HG03520 (cell line): ENCODE results near the gene TRIM2.

Experiments
- ATAC-seq: cut with Tn5 transposase; IDR thresholded peaks from one replicate; pipeline ENCODE4 v1.9.1; 2021; ENCODE audit warnings: mild to moderate bottlenecking, moderate library complexity; ENCODE audit not compliant: unreplicated experiment

Gene TRIM2

DNA sequence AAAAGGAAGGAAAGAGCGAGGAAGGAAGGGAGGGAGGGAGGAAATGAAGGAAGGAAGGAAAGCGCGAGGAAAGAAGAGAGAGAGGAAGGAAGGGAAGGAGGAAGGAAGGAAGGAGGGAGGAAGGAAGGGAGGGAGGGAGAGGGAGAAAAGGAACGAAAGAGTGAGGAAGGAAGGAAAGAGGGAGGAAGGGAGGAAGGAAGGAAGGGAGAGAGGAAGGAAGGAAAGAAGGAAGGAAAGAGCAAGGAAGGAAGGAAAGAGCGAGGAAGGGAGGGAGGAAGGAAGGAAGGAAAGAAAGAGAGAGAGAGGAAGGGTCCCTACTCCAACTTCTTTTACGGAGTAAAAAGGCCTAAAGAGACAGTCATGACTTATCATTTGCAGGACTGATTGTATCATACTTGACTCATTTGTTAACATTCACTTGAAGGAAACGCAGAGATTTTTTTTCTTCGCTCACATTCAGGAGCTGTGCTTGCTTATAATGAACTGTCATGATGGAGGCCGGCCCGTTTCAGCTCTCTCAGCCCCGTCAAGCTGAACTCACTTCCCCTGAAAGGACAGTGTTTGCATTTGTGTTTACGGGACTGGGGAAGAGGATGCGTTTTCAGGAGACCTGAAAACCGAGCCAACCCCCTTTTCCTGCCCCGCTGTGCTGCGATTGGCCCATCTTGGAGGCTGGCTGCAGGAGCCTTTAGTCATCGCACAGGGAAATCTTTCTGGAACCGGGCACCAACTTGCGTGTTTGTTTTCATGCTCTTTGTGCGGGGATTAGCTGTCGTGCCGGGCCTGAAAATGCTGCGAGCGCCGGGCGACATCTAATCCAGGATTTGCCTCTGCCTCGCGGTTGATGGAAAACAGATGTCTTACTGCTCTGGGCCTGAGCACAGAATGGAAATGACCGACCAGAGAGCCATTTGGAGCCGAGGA is 17.8 kb downstream of the TRIM2 start:
- ATAC-seq = peak; percentile 24

GRCh38 chr4:153222707-153223426 is 18.6 kb downstream of the TRIM2 start:
- peak; percentile 50 for ATAC-seq

DNA sequence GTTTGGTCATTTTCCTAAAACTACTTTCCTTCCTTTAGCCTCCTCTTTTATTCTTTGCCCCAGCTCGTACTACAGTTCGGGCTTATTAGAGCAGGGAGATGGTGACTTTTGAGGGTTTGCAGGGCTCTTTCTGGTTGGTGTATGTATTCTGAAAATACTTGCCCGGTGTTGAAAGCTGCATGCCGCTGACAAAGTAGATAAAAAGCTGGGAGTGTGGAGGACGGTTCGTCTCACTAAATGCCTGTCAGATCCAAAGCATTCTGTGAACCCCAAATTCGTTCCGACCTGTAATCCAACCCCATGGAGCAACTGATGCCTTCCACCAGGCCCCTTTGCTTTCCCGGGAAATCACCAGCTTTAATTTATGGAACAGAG is 19.2 kb downstream of the TRIM2 start:
- no peak for ATAC-seq

GRCh38 chr4:153223930-153224329 is 19.7 kb downstream of the TRIM2 start:
- ATAC-seq = no peak

DNA sequence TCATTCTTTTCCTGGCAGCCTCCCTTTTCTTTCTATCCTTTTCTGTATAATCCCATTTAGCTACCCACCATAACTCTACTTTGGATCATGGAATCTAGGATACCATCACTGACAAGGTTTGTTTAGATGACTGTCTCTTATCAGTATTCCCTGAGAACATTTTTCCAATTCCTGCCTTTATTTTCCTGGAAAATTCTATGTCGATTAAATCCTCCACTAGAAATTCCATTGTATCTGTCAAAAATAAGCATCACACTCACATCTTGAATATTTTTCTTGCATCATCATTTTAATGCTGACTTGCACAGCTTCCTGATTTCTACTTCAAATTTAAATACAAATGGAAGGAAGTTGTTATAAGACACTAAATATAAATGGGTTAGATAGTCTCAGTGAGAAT is 20.2 kb downstream of the TRIM2 start:
- ATAC-seq = no peak

DNA sequence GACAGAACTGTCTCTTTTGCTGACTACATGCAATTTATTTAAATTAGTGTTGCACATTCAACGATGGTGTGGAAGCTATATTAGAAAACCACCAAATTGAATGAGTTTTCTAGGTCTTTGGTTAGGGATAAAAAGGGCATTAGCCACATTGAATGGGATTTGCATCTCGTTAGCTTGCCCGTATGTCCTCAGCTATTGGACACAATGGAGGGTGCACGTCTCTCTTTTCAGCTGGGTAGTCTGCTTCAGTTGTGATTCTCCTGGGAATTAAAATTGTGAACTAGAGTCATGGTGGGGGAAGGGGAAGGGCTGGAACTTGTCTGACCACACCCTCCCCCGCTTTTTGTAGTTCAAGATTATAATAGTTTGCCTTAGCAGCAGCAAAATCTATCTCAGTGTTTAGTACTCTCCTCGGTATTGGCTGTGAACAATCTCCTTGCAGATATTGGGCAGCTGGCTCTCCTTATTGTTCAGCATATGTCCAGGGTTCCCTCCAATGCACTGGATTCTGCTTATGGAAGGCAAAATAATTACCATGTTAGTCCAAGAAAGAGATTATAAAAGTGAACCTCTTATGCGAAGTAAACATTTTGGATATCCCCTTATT is 23.3 kb downstream of the TRIM2 start:
- ATAC-seq = no peak

DNA sequence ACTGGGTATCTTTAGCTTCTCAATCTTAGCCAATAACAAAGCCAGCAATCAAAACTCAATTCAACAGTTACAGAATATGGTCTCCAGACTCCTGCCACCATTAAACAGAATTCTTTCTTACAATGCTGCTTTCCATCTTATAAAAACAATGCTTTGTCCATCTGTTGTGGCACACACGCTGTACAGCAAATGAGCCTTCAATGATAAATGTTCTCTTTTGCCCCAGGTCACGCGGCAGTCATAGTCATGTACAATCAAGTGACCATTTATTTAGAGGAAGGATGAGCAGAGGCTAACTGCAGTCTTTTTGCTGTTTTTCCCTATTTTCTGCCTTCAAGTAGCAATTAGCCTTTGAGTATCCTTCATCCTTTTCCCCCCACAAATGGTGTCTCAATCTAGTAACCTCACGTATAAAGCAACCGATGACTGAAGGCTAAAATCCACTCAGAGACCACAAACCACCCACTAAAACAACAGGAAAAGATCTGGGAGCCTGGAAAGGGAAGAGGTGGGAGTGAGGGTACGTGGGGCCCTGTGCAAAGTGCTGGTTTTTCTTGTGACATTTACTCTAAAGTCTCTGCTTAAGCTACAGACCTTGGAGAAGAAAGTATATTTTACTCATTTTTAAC is 24.4 kb downstream of the TRIM2 start:
- no peak for ATAC-seq

- ATAC-seq = no peak
These were observed 25.3 kb downstream of the TRIM2 start for GRCh38 chr4:153229545-153229944.

DNA sequence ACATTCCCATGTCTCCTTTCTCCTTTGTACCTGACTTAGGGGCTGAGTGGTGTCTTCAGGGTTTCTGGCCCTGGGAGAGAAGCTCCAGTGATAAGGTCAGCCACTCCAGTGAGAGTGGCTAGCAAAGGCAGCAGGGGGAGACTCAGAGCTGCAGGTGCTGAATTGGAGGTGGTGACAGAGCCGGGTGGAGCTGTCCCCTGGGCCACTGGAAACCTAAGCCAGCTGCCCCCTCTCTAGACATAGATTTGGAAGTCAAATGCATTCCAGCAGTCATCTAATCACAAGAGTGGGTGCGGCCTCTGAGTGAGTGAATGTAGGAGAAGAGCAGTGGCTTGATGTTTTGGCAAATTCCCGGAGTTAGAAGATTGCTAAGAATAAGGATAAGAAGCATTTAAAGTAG is 28.5 kb downstream of the TRIM2 start:
- no peak for ATAC-seq

DNA sequence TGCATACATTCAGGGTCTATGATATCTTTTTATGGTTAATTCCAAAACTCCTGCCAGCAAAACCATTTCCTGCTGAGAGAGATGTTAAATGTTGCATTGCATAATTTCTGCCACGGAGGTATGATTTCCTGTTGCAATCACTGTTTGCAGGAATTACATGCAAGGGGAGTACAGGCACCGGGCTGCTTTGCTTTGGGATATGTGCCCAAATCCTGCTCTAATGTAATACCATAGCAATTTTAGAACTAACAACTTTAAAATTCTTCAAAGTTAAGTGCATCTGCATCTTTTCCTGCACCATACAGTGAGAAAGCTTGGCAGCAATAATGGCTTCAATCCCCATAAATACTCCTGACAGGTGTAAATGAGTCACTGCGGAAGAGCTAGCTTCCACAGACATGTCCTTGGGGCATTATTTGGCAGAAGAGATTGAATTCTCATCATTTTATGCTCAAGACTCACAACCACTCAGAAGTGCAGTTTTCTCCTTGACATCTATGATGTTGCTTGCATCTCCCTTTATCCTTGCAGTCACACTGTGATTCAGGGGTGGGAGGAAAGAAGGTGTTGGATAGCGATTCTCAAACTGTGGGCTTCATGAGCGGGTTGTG is 29.6 kb downstream of the TRIM2 start:
- no peak for ATAC-seq

DNA sequence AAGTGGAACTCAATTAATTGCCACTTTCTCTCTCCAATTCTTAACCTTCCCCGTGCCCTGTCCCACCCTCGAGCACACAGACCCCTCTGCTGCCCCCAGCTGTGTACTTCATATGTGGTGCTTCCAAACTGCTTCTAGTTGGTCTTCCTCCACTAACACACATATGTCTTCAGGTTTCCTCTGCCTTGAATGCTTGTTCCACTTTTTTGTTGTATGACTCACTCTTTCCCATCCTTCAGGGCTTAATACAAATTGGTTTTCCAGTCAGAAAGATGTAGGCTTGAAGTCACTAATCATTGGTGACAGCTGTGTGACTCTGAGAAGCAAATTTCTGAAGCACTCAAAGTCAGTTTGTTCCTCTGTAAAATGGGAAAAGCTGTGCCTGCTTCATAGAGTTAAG is 30.6 kb downstream of the TRIM2 start:
- no peak for ATAC-seq

GRCh38 chr4:153238135-153238919 is 34.1 kb downstream of the TRIM2 start:
- no peak for ATAC-seq

GRCh38 chr4:153239409-153239808 is 35.2 kb downstream of the TRIM2 start:
- ATAC-seq = no peak

DNA sequence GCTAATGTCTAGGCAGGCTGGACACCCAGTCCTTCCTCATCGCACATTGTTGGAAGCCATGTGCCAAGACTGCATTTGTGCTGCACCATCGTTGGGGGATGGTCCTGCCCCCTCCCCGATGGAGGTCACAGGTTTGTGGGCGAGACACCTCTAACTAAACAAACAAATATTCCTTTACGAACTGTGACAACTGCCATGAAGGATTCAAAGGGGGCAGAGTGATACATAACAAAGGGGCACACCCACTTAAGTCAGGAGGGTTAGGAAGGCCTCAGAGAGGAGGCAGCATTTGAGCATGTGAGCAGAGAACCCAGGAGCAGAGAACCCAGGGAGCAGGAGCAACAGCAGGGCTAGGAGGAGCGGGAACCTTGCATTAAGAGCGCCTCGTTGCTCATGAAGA is 37.1 kb downstream of the TRIM2 start:
- no peak for ATAC-seq

GRCh38 chr4:153241970-153242838 is 38.0 kb downstream of the TRIM2 start:
- ATAC-seq = no peak

DNA sequence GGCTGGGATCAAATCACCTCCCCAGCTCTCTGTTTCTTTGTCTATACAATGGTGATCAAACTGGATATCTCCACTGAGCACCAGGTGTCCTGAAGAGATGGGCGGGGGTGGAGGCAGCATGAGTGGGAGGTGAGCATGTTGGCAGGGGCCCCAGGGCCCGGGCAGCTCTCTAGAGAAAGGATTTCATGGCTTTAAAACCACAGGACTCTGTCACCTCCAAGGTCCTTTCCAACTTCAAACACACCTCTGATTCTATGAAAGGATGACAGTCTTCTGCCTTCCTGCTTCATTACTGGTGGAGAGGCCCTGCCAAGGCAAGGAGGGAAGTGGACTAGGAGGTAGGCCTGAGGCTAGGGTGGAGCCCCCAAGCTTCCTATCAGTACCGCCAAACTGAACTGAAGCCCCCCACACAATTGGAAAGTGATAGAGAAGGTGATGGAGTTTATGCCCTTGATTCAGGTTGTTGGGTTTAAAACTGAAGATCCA is 38.6 kb downstream of the TRIM2 start:
- ATAC-seq = no peak

DNA sequence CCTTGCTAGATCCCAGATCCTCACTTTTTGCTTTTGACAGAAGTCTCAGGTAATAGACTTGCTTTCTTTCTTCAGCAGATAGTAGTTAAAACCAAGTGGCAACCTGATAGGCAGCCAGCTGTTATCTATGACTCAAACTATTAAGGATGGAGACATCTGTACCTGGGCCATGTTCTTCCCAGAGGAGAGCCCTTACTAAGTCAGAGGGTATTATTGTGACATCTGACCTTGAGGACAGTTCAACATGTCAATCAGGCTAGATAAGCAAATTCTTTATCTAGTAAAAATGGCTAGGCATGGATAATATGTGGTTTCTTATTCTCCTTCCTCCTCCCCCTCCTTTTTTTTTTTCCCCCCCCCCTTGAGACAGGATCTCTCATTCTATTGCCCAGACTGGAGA is 39.2 kb downstream of the TRIM2 start:
- ATAC-seq = no peak

GRCh38 chr4:153244969-153245368 is 40.7 kb downstream of the TRIM2 start:
- no peak for ATAC-seq

DNA sequence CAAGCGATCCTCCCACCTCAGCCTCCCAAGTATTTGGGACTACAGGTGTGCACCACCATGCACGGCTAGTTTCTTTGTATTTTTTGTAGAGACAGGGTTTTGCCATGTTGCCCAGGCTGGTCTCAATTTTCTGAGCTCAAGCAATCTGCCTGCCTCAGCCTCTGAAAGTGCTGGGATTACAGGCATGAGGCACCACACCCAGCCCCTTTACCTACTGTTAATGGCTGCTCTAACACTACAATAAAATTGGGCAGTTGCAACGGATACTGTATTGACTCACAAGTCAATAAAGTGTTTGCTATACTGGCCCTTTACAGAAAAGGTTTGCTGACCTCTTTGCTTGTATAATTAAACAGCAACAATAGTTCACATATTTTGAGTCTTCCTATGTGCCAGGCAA is 41.5 kb downstream of the TRIM2 start:
- ATAC-seq = no peak
